ENCODE measurements around the gene KCNH2.

The KCNH2 gene

GRCh38 chr7:150994141-150994837, 16.2 kb upstream of the KCNH2 start:
- DNase-seq = peak in 1 of 2 experiments; percentile 42

- DNase-seq = no peak
Observed at GRCh38 chr7:150993511-150993910, 15.4 kb upstream of the KCNH2 start.

DNA sequence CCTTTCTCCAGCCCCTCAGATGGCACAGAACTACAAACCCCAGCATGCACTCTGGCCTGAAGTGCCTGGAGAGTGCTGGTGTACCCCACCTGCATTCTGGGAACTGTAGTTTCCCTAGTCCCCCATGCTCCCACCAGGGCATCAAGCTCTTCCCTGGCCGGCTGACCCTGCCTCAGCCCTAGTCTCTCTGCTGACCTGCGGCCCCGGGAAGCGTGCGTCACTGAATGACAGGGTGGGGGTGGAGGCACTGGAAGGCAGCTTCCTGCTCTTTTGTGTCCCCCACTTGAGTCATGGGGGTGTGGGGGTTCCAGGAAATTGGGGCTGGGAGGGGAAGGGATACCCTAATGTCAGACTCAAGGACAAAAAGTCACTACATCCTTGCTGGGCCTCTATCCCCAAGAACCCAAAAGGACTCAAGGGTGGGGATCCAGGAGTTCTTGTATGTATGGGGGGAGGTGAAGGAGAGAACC, 14.7 kb upstream of the KCNH2 start:
- no peak for DNase-seq

DNA sequence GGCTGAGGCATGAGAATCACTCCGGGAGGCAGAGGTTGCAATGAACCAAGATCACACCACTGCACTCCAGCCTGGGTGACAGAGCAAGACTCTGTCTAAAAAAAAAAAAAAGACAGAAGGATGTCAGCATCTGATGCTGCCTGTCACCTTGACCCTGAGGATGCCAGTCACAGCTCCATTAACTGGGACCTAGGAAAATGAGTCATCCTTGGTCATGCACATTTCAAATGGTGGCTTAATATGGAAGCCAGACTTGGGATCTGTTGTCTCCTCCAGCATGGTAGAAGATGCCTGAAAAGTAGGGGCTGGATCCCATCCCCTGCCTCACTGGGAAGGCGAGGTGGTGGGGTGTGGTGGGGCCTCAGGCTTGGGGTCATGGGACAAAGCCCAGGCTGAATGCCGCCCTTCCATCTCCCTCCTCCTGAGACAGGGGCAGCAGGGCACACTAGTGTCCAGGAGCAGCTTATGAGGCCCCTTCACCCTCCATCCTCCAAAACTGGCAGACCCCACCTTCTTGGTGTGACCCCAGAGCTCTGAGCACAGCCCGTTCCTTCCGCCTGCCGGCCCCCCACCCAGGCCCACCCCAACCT, 14.0 kb upstream of the KCNH2 start:
- no peak for DNase-seq

- DNase-seq = no peak
Observed at GRCh38 chr7:150990416-150991186, 12.5 kb upstream of the KCNH2 start, which contains the start of gene NOS3. Gene NOS3, plus strand, starts transcription at chr7:150991017. Its CDS starts 2,787 bp downstream, at chr7:150993804.

- DNase-seq = no peak
Observed at GRCh38 chr7:150989456-150989855, 11.3 kb upstream of the KCNH2 start.

DNA sequence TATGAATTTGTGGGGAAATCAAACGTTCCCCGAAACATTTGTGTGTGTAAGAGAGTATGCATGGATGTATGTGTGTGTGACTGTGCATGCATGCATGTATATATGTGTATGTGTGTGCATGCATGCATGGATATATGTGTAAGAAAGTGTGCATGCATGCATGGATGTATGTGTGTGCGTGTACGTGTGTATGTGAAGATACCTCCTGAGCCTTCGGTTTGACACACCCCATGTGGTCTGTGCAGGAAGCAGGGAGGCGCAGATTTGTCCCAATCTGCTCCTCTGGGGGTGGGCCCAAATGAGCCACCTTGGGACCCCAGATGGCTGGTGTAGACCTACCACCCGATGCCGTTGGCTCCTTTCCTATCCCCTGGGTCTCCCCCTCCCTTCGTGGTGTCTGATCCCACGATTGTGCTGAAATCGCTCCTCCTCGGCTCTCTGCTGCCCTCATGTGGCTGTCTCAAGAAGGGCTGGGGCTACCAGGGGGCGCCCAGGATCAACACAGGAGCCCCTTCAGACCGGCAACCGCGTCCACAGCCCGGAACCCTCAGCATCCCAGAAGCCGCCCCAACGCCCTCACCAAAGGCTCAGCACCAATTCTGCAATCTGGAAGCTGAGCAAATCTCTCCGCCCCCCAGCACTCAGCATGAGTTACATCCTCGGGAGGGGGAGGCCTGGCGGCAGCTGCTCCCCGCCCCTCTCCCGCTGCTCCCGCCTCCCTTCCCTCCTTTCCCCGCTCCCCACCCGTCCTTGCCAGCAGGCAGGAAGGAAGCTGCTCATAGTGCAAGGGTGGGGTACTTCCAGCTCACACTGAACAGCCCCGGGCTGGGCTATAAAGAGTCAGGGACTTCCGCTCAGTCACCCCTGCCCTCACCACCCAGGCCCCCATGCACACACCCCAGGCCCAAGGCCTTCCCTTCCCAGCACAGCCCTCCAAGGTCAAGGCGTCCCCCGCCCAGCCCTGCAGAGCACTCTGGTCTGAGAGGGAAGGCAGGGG, 10.4 kb upstream of the KCNH2 start:
- DNase-seq = peak; percentile 79 to 84

DNA sequence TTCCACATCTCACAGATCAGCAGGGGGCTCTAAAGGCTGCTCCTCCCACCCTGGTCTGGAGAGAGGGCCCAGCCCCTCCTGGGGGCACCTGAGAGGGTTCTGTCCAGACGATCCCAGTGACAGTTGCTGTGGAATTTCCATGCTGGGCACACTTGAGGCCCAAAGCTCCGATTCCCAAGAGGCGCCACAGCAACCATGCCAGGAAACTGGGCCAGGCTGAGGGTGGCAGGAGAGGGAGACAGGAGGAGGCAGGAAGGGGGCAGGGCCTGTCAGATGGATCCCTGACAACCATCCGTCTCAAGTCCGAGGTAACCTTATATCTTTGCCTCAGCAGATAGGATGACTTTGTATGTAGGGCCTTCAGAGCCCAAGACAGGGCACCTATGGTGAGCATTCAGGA, 8.4 kb upstream of the KCNH2 start:
- DNase-seq = no peak

DNA sequence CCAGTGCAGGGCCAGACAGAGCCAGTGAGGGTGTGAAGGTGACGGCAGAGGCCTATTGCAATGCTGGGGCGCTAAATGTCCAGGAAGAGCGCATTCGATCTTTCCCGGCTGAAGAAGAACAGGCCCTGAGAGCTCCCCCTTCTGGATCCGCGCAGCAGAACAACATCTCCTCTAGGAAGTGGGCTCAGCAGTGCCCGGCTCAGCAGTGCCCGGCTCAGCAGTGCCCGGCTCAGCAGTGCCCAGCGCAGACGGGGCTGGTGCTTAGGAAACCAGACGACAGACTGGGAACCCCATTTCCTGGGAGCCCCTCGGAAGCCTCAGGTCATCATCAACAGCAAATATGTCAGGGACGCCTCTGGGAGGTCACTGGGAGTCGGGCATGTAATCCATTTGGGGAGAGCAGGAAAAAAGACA, 8.0 kb upstream of the KCNH2 start:
- peak; percentile 73 to 76 for DNase-seq

DNA sequence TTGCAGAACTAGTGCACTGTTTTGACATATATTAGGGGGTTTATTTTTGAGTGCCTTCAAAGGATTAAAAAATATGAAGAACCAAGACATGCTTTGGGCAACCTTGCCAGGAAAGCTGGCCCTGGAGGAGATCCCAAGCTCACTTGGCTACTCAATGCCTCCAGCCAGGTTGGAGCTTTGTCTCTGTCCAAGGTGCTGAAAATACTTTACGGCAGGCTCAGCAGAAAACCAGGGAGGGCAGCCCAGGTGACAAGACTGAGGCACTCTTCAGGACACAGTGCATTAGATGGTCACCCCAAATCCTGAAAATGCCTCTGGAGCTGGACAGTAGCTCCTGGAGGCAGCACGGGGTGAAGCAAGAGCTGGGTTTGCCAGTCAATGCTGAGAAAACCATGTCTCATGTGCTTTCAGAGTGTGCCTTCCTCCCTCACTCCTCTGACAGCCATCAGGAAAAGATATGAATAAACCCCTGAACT, 5.8 kb upstream of the KCNH2 start:
- DNase-seq = peak; percentile 29 to 37

DNA sequence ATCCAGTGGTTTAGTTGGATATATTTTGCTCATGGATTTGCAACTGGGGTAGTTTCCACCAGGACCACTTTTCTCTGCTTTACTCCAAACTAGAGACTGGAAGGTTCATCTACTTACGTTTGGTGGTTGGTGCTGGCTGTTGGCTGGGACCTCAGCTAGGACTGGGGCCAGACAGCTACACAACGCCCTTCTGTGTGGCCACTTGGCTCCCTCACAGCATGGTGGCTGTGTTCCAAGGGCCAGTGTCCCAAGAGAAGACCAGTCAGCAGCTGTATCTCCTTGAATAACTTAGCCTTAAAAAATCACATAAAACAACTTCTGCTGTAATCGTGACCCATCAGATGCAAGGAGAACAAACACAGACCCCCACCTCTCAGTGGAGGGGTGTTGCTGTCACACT, 4.2 kb upstream of the KCNH2 start:
- DNase-seq = no peak

GRCh38 chr7:150981644-150982043, 3.5 kb upstream of the KCNH2 start:
- DNase-seq = no peak

GRCh38 chr7:150980663-150981062, 2.5 kb upstream of the KCNH2 start:
- no peak for DNase-seq

GRCh38 chr7:150979713-150980390, 1.7 kb upstream of the KCNH2 start:
- no peak for DNase-seq

- no peak for DNase-seq
Observed at GRCh38 chr7:150977382-150978125, 567 bp downstream of the KCNH2 start.

- DNase-seq = no peak
Observed at GRCh38 chr7:150976529-150977381, 1.4 kb downstream of the KCNH2 start.

DNA sequence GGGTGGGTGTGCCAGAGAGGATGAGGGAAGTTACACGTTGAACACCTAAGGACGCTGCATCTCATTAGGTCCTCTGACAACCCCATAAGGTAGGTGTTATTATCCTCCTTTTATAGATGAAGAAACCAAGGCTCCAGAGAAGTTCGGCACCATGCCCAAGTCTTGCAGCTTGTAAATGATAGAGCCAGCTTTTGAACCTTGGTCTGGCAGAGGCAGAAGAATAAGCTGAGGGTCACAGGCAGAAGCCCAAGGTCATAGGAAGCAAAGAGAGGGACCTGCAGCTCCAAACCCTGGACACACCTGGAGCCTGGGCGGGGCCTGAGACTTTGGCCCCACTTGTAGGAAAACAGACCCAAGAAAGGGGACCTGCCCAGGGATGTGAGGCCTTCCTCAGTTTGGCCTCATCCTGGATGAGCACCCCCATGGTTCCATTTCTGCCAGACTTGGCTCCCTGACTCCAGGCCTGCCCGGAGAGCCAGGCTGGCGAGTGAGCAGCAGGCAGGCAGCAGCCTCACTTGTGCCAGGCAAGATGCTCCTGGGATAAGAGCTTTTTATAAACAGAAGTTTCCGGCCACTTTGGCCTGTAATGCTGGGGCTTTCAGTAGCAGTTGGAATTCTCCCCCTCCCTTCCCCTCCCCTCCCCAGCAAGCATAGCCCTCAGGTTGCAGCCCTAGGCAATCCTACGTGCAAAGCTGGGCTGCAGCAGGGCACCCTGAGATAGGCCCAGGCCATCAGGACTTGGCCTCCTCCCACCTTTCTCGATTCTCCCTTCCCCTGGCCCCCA, 2.4 kb downstream of the KCNH2 start:
- DNase-seq = no peak

- peak; percentile 80 to 81 for DNase-seq
Observed at GRCh38 chr7:150974468-150975391, 3.4 kb downstream of the KCNH2 start.

All from activated CD4-positive, alpha-beta T cell treated with anti-CD3 and anti-CD28 coated beads, Interleukin-2, amount 50 U/mL, for 48 hours (primary cell).